HG03469 (cell line): ENCODE data around the gene SIX1.

Experiments used
- ATAC-seq: cut with Tn5 transposase; IDR thresholded peaks from one replicate; pipeline ENCODE4 v1.9.1; 2021; ENCODE audit warnings: mild to moderate bottlenecking, moderate library complexity, moderate number of reproducible peaks; ENCODE audit not compliant: unreplicated experiment

Gene SIX1

GRCh38 chr14:60655898-60656685 is 6.8 kb upstream of the SIX1 start:
- ATAC-seq, result no peak

GRCh38 chr14:60655119-60655897 is 6.0 kb upstream of the SIX1 start:
- ATAC-seq, result no peak

GRCh38 chr14:60654334-60654821 is 5.1 kb upstream of the SIX1 start:
- no peak for ATAC-seq

GRCh38 chr14:60653701-60654161 is 4.5 kb upstream of the SIX1 start:
- no peak for ATAC-seq

- no peak for ATAC-seq
Observed at GRCh38 chr14:60652674-60653651, 3.7 kb upstream of the SIX1 start.

GRCh38 chr14:60651796-60652673 is 2.8 kb upstream of the SIX1 start:
- ATAC-seq, result no peak

- no peak for ATAC-seq
Observed at GRCh38 chr14:60651086-60651795, 2.0 kb upstream of the SIX1 start.

GRCh38 chr14:60650373-60650961 is 1.2 kb upstream of the SIX1 start:
- no peak for ATAC-seq

- no peak for ATAC-seq
Observed at GRCh38 chr14:60649875-60650372, 647 bp upstream of the SIX1 start.

- ATAC-seq, result no peak
Observed at GRCh38 chr14:60648249-60648933, 886 bp downstream of the SIX1 start.

GRCh38 chr14:60647837-60648248 is 1.4 kb downstream of the SIX1 start:
- ATAC-seq, result no peak

GRCh38 chr14:60647081-60647836 is 2.0 kb downstream of the SIX1 start:
- no peak for ATAC-seq

GRCh38 chr14:60646226-60646818 is 3.0 kb downstream of the SIX1 start:
- no peak for ATAC-seq

GRCh38 chr14:60645126-60645741 is 4.0 kb downstream of the SIX1 start:
- no peak for ATAC-seq

- no peak for ATAC-seq
Observed at GRCh38 chr14:60644666-60645065, 4.6 kb downstream of the SIX1 start.
